Peyer's patch (tissue), 4 donors: Measurements from ENCODE around the gene FRMD1.

ENCODE experiments used
- POLR2A ChIP-seq, 2 donors: fragments of 450-650 bp; IDR thresholded peaks; one replicate each; pipeline ENCODE4 v1.5.1; 2017; ENCODE audit warnings: antibody characterized with exemption in 2 of 2, mild to moderate bottlenecking in 2 of 2, moderate library complexity in 2 of 2
- TF ChIP-seq, protein P1 (sequence below), 6 experiments: fragments of 450-650 bp in 4 of 6; fragments of 200-600 bp in 2 of 6; sonication (generic) in 1 of 6; IDR thresholded peaks; one replicate each; pipeline ENCODE4 v1.5.1; 2017 to 2019; ENCODE audit warnings: antibody characterized with exemption in 6 of 6, mild to moderate bottlenecking in 3 of 6, moderate library complexity in 1 of 6

DNA sequence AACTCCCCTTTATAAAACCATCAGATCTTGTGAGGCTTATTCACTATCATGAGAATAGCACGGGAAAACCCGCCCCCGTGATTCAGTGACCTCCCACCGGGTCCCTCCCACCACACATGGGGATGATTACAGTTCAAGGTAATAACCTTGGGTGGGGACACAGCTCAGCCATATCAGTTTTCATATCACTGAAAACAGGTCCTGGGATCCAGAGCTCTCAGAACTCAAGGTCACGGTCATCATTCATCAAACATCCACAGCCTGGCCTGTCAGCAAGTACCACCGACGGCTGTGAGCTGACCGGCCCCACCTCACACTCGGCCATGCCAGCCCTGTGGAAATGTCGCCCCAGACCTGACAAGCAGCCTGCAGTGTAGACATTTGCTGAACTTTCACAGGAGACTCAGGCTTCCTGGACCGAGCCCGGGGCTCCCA, 14.1 kb upstream of the FRMD1 start:
- TF ChIP-seq, protein P1, sequence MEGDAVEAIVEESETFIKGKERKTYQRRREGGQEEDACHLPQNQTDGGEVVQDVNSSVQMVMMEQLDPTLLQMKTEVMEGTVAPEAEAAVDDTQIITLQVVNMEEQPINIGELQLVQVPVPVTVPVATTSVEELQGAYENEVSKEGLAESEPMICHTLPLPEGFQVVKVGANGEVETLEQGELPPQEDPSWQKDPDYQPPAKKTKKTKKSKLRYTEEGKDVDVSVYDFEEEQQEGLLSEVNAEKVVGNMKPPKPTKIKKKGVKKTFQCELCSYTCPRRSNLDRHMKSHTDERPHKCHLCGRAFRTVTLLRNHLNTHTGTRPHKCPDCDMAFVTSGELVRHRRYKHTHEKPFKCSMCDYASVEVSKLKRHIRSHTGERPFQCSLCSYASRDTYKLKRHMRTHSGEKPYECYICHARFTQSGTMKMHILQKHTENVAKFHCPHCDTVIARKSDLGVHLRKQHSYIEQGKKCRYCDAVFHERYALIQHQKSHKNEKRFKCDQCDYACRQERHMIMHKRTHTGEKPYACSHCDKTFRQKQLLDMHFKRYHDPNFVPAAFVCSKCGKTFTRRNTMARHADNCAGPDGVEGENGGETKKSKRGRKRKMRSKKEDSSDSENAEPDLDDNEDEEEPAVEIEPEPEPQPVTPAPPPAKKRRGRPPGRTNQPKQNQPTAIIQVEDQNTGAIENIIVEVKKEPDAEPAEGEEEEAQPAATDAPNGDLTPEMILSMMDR (IDR thresholded peaks at IDR 0.05): no peak
- no peak for TF ChIP-seq POLR2A (IDR thresholded peaks at IDR 0.05)
